Measurements from ENCODE around the gene ATG16L1.

The ATG16L1 gene

GRCh38 chr2:233256048-233256447, 4.6 kb downstream of the ATG16L1 start:
- in situ Hi-C loops (cut with MboI; ENCODE audit: low sequenced_read_pairs): no loop called here

- in situ Hi-C loops (cut with MboI; ENCODE audit: low sequenced_read_pairs): no loop called here
Measured at GRCh38 chr2:233258211-233258610, 6.7 kb downstream of the ATG16L1 start.

- in situ Hi-C loops (cut with MboI; ENCODE audit: low sequenced_read_pairs): no loop called here
Measured at GRCh38 chr2:233259730-233260129, 8.3 kb downstream of the ATG16L1 start.

- in situ Hi-C loops (cut with MboI; ENCODE audit: low sequenced_read_pairs): no loop called here
Measured at GRCh38 chr2:233260661-233261060, 9.2 kb downstream of the ATG16L1 start.

GRCh38 chr2:233261819-233262555, 10.5 kb downstream of the ATG16L1 start:
- in situ Hi-C loops (cut with MboI; ENCODE audit: low sequenced_read_pairs): no loop called here

GRCh38 chr2:233262562-233262961, 11.1 kb downstream of the ATG16L1 start:
- in situ Hi-C loops (cut with MboI; ENCODE audit: low sequenced_read_pairs): no loop called here

GRCh38 chr2:233263045-233263570, 11.6 kb downstream of the ATG16L1 start:
- in situ Hi-C loops (cut with MboI; ENCODE audit: low sequenced_read_pairs): no loop called here

- in situ Hi-C loops (cut with MboI; ENCODE audit: low sequenced_read_pairs): no loop called here
Measured at GRCh38 chr2:233264667-233265066, 13.2 kb downstream of the ATG16L1 start.

GRCh38 chr2:233265899-233266431, 14.5 kb downstream of the ATG16L1 start:
- in situ Hi-C loops (cut with MboI; ENCODE audit: low sequenced_read_pairs): no loop called here

GRCh38 chr2:233266481-233266880, 15.0 kb downstream of the ATG16L1 start:
- in situ Hi-C loops (cut with MboI; ENCODE audit: low sequenced_read_pairs): no loop called here

- in situ Hi-C loops (cut with MboI; ENCODE audit: low sequenced_read_pairs): no loop called here
Measured at GRCh38 chr2:233267516-233268245, 16.2 kb downstream of the ATG16L1 start.

GRCh38 chr2:233270366-233270765, 18.9 kb downstream of the ATG16L1 start:
- in situ Hi-C loops (cut with MboI; ENCODE audit: low sequenced_read_pairs): no loop called here

- in situ Hi-C loops (cut with MboI; ENCODE audit: low sequenced_read_pairs): no loop called here
Measured at GRCh38 chr2:233270951-233271350, 19.5 kb downstream of the ATG16L1 start.

- in situ Hi-C loops (cut with MboI; ENCODE audit: low sequenced_read_pairs): no loop called here
Measured at GRCh38 chr2:233271693-233272092, 20.2 kb downstream of the ATG16L1 start.

- in situ Hi-C loops (cut with MboI; ENCODE audit: low sequenced_read_pairs): no loop called here
Measured at GRCh38 chr2:233273120-233273519, 21.6 kb downstream of the ATG16L1 start.

GRCh38 chr2:233275223-233275622, 23.8 kb downstream of the ATG16L1 start:
- in situ Hi-C loops (cut with MboI; ENCODE audit: low sequenced_read_pairs): no loop called here

GRCh38 chr2:233278921-233279320, 27.4 kb downstream of the ATG16L1 start:
- in situ Hi-C loops (cut with MboI; ENCODE audit: low sequenced_read_pairs): no loop called here

- in situ Hi-C loops (cut with MboI; ENCODE audit: low sequenced_read_pairs): no loop called here
Measured at GRCh38 chr2:233280114-233280693, 28.7 kb downstream of the ATG16L1 start.

GRCh38 chr2:233281553-233281952, 30.1 kb downstream of the ATG16L1 start:
- in situ Hi-C loops (cut with MboI; ENCODE audit: low sequenced_read_pairs): no loop called here

GRCh38 chr2:233281992-233282603, 30.6 kb downstream of the ATG16L1 start:
- in situ Hi-C loops (cut with MboI; ENCODE audit: low sequenced_read_pairs): no loop called here

GRCh38 chr2:233285921-233286320, 34.4 kb downstream of the ATG16L1 start:
- in situ Hi-C loops (cut with MboI; ENCODE audit: low sequenced_read_pairs): no loop called here
